Trophoblast cell (in vitro differentiated cells and primary cell): Measurements from ENCODE around the gene EYS.

ENCODE experiments used
- DNase-seq, 2 donors: peaks; one replicate each; pipeline ENCODE4 v3.0.0-alpha.2; 2016
- H2AFZ ChIP-seq: 2 replicates; pipeline ENCODE4 v1.6.1; 2013; ENCODE audit warnings: low read length, moderate library complexity, mild to moderate bottlenecking; ENCODE audit not compliant: insufficient read depth, poor library complexity
- H2AK5ac ChIP-seq: 2 replicates; pipeline ENCODE4 v1.6.1; 2013; ENCODE audit warnings: mild to moderate bottlenecking, low read length
- H2BK120ac ChIP-seq: 2 replicates; pipeline ENCODE4 v1.6.1; 2013; ENCODE audit warnings: low read length, mild to moderate bottlenecking, moderate library complexity; ENCODE audit not compliant: insufficient read depth, poor library complexity
- H2BK12ac ChIP-seq: 2 replicates; pipeline ENCODE4 v1.6.1; 2013; ENCODE audit warnings: mild to moderate bottlenecking, low read length, moderate library complexity
- H2BK5ac ChIP-seq: 2 replicates; pipeline ENCODE4 v1.6.1; 2013; ENCODE audit warnings: low read length, low read depth, moderate library complexity, mild to moderate bottlenecking; ENCODE audit not compliant: poor library complexity
- H3K14ac ChIP-seq: 2 replicates; pipeline ENCODE4 v1.6.1; 2013; ENCODE audit warnings: mild to moderate bottlenecking, low read length
- H3K18ac ChIP-seq: 2 replicates; pipeline ENCODE4 v1.6.1; 2013; ENCODE audit warnings: mild to moderate bottlenecking, low read length
- H3K23ac ChIP-seq: 2 replicates; pipeline ENCODE4 v1.6.1; 2013; ENCODE audit warnings: low read length
- H3K27ac ChIP-seq: 2 replicates; pipeline ENCODE4 v1.5.1; 2013; ENCODE audit warnings: low read depth, mild to moderate bottlenecking, inconsistent platforms, low read length, moderate library complexity
- H3K27me3 ChIP-seq: 2 replicates; pipeline ENCODE4 v1.6.1; 2013; ENCODE audit warnings: inconsistent platforms, mild to moderate bottlenecking, low read length, moderate library complexity; ENCODE audit not compliant: insufficient read depth
- H3K36me3 ChIP-seq, 2 experiments: 1 replicate in 1 of 2; 2 replicates in 1 of 2; pipeline ENCODE4 v1.6.1; 2013; ENCODE audit warnings: low read length in 2 of 2, mild to moderate bottlenecking in 2 of 2, moderate library complexity in 1 of 2; ENCODE audit not compliant: insufficient read depth in 2 of 2, control insufficient read depth in 1 of 2
- H3K4ac ChIP-seq: 2 replicates; pipeline ENCODE4 v1.6.1; 2013; ENCODE audit warnings: low read depth, mild to moderate bottlenecking, low read length, moderate library complexity
- H3K4me1 ChIP-seq, 2 experiments: 1 replicate in 1 of 2; 2 replicates in 1 of 2; pipeline ENCODE4 v1.6.1; 2013; ENCODE audit warnings: low read length in 2 of 2, mild to moderate bottlenecking in 2 of 2, moderate library complexity in 1 of 2; ENCODE audit not compliant: insufficient read depth in 2 of 2, control insufficient read depth in 1 of 2
- H3K4me2 ChIP-seq: 2 replicates; pipeline ENCODE4 v1.6.1; 2013; ENCODE audit warnings: inconsistent platforms, mild to moderate bottlenecking, low read length, moderate library complexity
- H3K4me3 ChIP-seq: 2 replicates; pipeline ENCODE4 v1.5.1; 2013; ENCODE audit warnings: mild to moderate bottlenecking, low read depth, low read length, inconsistent platforms
- H3K79me1 ChIP-seq: one replicate; pipeline ENCODE4 v1.6.1; 2013; ENCODE audit warnings: low read length
- H3K79me2 ChIP-seq: 2 replicates; pipeline ENCODE4 v1.6.1; 2013; ENCODE audit warnings: low read length, mild to moderate bottlenecking; ENCODE audit not compliant: control insufficient read depth, insufficient read depth, poor library complexity
- H3K9ac ChIP-seq: 2 replicates; pipeline ENCODE4 v1.6.1; 2013; ENCODE audit warnings: mild to moderate bottlenecking, low read length
- H3K9me3 ChIP-seq: 2 replicates; pipeline ENCODE4 v1.6.1; 2013; ENCODE audit warnings: low read depth, mild to moderate bottlenecking, control low read depth, inconsistent platforms, low read length; ENCODE audit not compliant: insufficient read depth
- H4K12ac ChIP-seq: 2 replicates; pipeline ENCODE4 v1.6.1; 2013; ENCODE audit warnings: low read depth, mild to moderate bottlenecking, low read length, moderate library complexity
- H4K8ac ChIP-seq: 2 replicates; pipeline ENCODE4 v1.6.1; 2013; ENCODE audit warnings: low read depth, mild to moderate bottlenecking, low read length, moderate library complexity
- H4K91ac ChIP-seq: one replicate; pipeline ENCODE4 v1.6.1; 2013; ENCODE audit warnings: low read depth, mild to moderate bottlenecking, low read length, moderate library complexity
- WGBS: extraction: QIAGEN DNeasy Blood & Tissue Kit; methylation state at CpG from one replicate; pipeline ENCODE4 v1.1.7; 2013; ENCODE audit warnings: missing lambda C conversion rate; ENCODE audit not compliant: insufficient read length, insufficient coverage; ENCODE audit errors: extremely low coverage; 5-methylcytosine and 5-hydroxymethylcytosine counted together

Gene EYS

DNA sequence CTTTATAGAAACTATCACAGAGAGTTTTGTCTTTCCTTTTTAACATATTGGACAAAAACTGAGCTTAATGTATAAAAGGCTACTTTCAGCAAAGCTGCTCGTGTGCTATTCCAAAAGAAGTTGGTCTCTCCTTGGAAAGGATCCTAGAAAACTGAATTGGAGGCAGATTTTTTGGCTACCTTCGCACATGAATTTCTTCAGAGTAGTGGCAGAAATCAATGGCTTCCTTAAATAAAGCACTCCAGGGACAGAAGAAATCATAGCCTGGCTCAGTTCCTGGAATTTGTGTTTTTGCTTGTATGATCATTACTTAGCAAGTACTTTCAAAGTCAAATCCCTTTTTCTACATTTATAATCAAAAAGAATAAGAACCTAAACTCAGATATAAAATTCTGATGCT is 1291.1 kb downstream of the EYS start:
- Histone ChIP-seq H4K91ac (no peak overlapping the region), H4K12ac (no peak overlapping the region)
- no CpG with 5 or more reads among the region's 2 CpGs for WGBS

DNA sequence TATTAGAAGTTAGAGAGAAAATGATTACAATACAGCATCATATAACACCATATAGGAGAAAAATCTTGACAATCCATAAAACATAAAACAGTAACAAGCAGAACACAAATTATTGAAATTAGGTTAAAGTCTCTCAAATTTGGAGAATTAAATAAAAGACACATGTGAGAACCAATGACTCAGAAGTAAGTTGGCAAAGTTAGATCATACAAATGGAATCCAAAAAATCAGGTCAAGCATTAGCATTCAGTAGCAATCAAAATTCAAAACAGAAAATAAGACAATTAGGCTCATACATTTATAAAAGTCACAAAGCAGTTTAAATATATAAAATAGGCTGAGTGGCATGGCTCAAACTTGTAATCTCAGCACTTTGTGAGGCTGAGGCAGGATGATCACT is 1295.8 kb downstream of the EYS start:
- no peak for DNase-seq
- Histone ChIP-seq H3K4me2 (no peak overlapping the region), H4K91ac (no peak overlapping the region), H3K4me3 (no peak overlapping the region), H4K12ac (no peak overlapping the region), H2BK120ac (no peak overlapping the region), H3K27ac (no peak overlapping the region), H3K36me3 (no peaks in the 10 kb centered on the region), H3K14ac (no peak overlapping the region), H3K27me3 (no peaks in the 10 kb centered on the region), H2BK12ac (no peak overlapping the region), H2BK5ac (no peak overlapping the region), H2AFZ (no peak overlapping the region), H3K4ac (no peak overlapping the region), H4K8ac (no peak overlapping the region), H3K9me3 (no peaks in the 10 kb centered on the region), H3K23ac (no peak overlapping the region), H2AK5ac (no peak overlapping the region), H3K9ac (no peak overlapping the region), H3K79me2 (no peaks in the 10 kb centered on the region), H3K4me1 (no peaks in the 10 kb centered on the region), H3K18ac (no peak overlapping the region), H3K79me1 (no peaks in the 10 kb centered on the region)

More for the DNA sequence above, 1291.1 kb downstream of the EYS start:
- no peaks in the 10 kb centered on the region for H3K27me3 ChIP-seq
- H3K9me3 ChIP-seq = peaks cover 4% of the 10 kb centered on the region
- H2AFZ ChIP-seq = no peak overlapping the region
- no peak overlapping the region for H2BK12ac ChIP-seq
- H3K9ac ChIP-seq = no peak overlapping the region
- no peak for DNase-seq
- no peaks in the 10 kb centered on the region for H3K79me2 ChIP-seq
- no peak overlapping the region for H2BK5ac ChIP-seq
- no peak overlapping the region for H3K27ac ChIP-seq
- no peaks in the 10 kb centered on the region for H3K4me1 ChIP-seq
- no peaks in the 10 kb centered on the region for H3K36me3 ChIP-seq
- H3K4ac ChIP-seq = no peak overlapping the region
- no peak overlapping the region for H2BK120ac ChIP-seq
- no peak overlapping the region for H3K4me3 ChIP-seq
- no peak overlapping the region for H3K23ac ChIP-seq
- H3K4me2 ChIP-seq = no peak overlapping the region
- no peak overlapping the region for H3K14ac ChIP-seq
- H4K8ac ChIP-seq = no peak overlapping the region
- no peak overlapping the region for H3K18ac ChIP-seq
- no peak overlapping the region for H2AK5ac ChIP-seq
- no peaks in the 10 kb centered on the region for H3K79me1 ChIP-seq

DNA sequence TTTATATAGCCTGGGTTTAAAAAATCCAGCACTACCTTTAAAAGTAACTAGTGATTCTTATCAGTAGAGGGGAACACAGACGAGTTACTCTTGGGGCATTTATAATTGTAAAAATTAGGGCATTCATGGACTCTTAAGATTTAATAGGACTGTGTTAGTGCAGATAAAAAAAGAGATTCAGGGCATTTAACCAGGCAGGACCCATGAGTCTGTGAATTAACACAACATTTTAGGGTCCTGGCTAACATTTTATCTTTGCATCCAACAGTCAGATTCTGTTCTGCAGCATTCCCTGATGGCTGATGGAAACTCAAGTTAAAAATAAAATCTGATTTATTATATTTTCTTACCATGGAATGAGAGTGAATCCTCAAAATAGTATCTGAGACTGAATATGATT is 1297.1 kb downstream of the EYS start:
- Histone ChIP-seq H3K36me3 (no peaks in the 10 kb centered on the region), H4K12ac (no peak overlapping the region), H2BK12ac (no peak overlapping the region), H3K79me1 (no peaks in the 10 kb centered on the region), H3K4me2 (no peak overlapping the region), H3K27ac (no peak overlapping the region), H3K9me3 (no peaks in the 10 kb centered on the region), H3K79me2 (no peaks in the 10 kb centered on the region), H3K4me3 (no peak overlapping the region), H3K14ac (no peak overlapping the region), H2AFZ (no peak overlapping the region), H2AK5ac (no peak overlapping the region), H3K23ac (no peak overlapping the region), H3K18ac (no peak overlapping the region), H4K91ac (no peak overlapping the region), H2BK5ac (no peak overlapping the region), H4K8ac (no peak overlapping the region), H3K9ac (no peak overlapping the region), H3K4me1 (no peaks in the 10 kb centered on the region), H3K27me3 (no peaks in the 10 kb centered on the region), H3K4ac (no peak overlapping the region), H2BK120ac (no peak overlapping the region)
- no peak for DNase-seq
- WGBS = no CpG with 5 or more reads among the region's 1 CpG

DNA sequence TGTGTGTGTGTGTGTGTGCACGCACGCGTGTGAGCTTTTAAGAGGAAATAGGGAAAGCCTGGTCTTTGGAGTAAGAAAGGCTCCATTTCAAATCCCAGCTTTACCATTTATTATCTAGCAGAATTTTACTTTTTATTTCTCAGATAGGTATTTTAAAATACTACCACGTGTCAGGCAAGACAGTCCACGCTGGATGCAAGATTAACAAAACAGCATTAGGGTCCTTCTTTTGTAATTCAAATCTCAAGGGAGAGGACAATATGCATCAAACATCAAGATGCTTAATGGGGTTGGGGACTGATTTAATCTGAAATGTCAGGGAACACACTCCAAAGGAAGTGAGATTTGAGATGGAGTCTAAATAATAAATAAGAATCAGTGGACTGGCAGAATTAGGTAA is 1302.6 kb downstream of the EYS start:
- WGBS = no CpG with 5 or more reads among the region's 5 CpGs

More for the DNA sequence above, 1302.6 kb downstream of the EYS start:
- no peaks in the 10 kb centered on the region for H3K79me2 ChIP-seq
- no peaks in the 10 kb centered on the region for H3K4me1 ChIP-seq
- H3K9me3 ChIP-seq = no peaks in the 10 kb centered on the region
- no peak overlapping the region for H3K23ac ChIP-seq
- no peak overlapping the region for H3K4ac ChIP-seq
- H4K12ac ChIP-seq = no peak overlapping the region
- H2AK5ac ChIP-seq = no peak overlapping the region
- no peak overlapping the region for H3K27ac ChIP-seq
- H2BK5ac ChIP-seq = no peak overlapping the region
- no peaks in the 10 kb centered on the region for H3K36me3 ChIP-seq
- no peak overlapping the region for H4K8ac ChIP-seq
- no peak overlapping the region for H3K4me3 ChIP-seq
- H4K91ac ChIP-seq = no peak overlapping the region
- no peak overlapping the region for H3K14ac ChIP-seq
- no peak for DNase-seq
- no peaks in the 10 kb centered on the region for H3K79me1 ChIP-seq
- no peak overlapping the region for H2BK120ac ChIP-seq
- no peaks in the 10 kb centered on the region for H3K27me3 ChIP-seq
- H2AFZ ChIP-seq = no peak overlapping the region
- no peak overlapping the region for H3K9ac ChIP-seq
- no peak overlapping the region for H3K18ac ChIP-seq
- H3K4me2 ChIP-seq = no peak overlapping the region
- no peak overlapping the region for H2BK12ac ChIP-seq
